Smooth muscle cell (in vitro differentiated cells): ENCODE results near the gene KLHDC8A. TPM values are rescaled to one million over a fixed set of nuclear protein-coding genes. Genes with fewer than 3 reads are reported as not detected.

ENCODE experiments used
- DNase-seq: peaks from one replicate; lab custom pipeline; 2025; ENCODE audit not compliant: unreplicated experiment; lab: John Stamatoyannopoulos, UW
- H2AFZ ChIP-seq: fragments of 200-600 bp; sonication (generic); 2 replicates; pipeline ENCODE4 v1.6.0; 2016; ENCODE audit warnings: antibody characterized with exemption, low read depth, mild to moderate bottlenecking
- H3F3A ChIP-seq: fragments of 200-600 bp; sonication (generic); 2 replicates; pipeline ENCODE4 v1.6.0; 2017; ENCODE audit warnings: antibody characterized with exemption, low read depth
- H3K27ac ChIP-seq: fragments of 200-600 bp; sonication (generic); 2 replicates; pipeline ENCODE4 v1.5.1; 2016; ENCODE audit warnings: low read depth, mild to moderate bottlenecking
- H3K27me3 ChIP-seq: fragments of 200-600 bp; sonication (generic); 2 replicates; pipeline ENCODE4 v1.6.1; 2016; ENCODE audit warnings: low read depth, mild to moderate bottlenecking
- H3K36me3 ChIP-seq: fragments of 200-600 bp; sonication (generic); 2 replicates; pipeline ENCODE4 v1.5.1; 2016; ENCODE audit warnings: low read depth
- H3K4me1 ChIP-seq: fragments of 200-600 bp; sonication (generic); 2 replicates; pipeline ENCODE4 v1.5.1; 2016; ENCODE audit warnings: low read depth
- H3K4me2 ChIP-seq: fragments of 200-600 bp; sonication (generic); 2 replicates; pipeline ENCODE4 v1.6.0; 2016; ENCODE audit warnings: mild to moderate bottlenecking
- H3K4me3 ChIP-seq: fragments of 200-600 bp; sonication (generic); 2 replicates; pipeline ENCODE4 v1.5.1; 2016; ENCODE audit warnings: mild to moderate bottlenecking
- H3K79me2 ChIP-seq: fragments of 200-600 bp; sonication (generic); 2 replicates; pipeline ENCODE4 v1.6.0; 2016; ENCODE audit warnings: low read depth, mild to moderate bottlenecking
- H3K9ac ChIP-seq: fragments of 200-600 bp; sonication (generic); 2 replicates; pipeline ENCODE4 v1.6.0; 2016; ENCODE audit warnings: low read depth
- H3K9me3 ChIP-seq: fragments of 200-600 bp; sonication (generic); replicated peaks from 2 replicates; pipeline ENCODE4 v1.5.1; 2016; ENCODE audit warnings: low read depth
- H4K20me1 ChIP-seq: fragments of 200-600 bp; sonication (generic); 2 replicates; pipeline ENCODE4 v1.6.0; 2016; ENCODE audit warnings: low read depth
- WGBS: methylation state at CpG from one replicate; pipeline ENCODE4 v1.1.7; 2016; ENCODE audit warnings: low lambda C conversion rate; 5-methylcytosine and 5-hydroxymethylcytosine counted together
- polyA plus RNA-seq: library from polyadenylated mRNA; unstranded; fragments of >200 nt; fragmentation: Nextera tagmentation; extraction: Ambion mirVana; gene quantifications from 2 replicates; pipeline ENCODE4 v1.2.1, GENCODE V29; 2016
- total RNA-seq: library from RNA; depleted of rRNA; stranded (reverse); fragments of >200 nt; gene quantifications from 2 replicates; pipeline ENCODE4 v1.2.3, GENCODE V29; 2014
- TF ChIP-seq, protein P1 (sequence below): fragments of 200-600 bp; sonication (generic); IDR thresholded peaks from 2 replicates; pipeline ENCODE4 v1.5.1; 2017; ENCODE audit warnings: borderline replicate concordance, mild to moderate bottlenecking, antibody characterized with exemption; ENCODE audit not compliant: insufficient read depth, poor library complexity, severe bottlenecking

The KLHDC8A gene
- total and polyA plus RNA-seq, 2 experiments from 2014 or later, result 0.33 TPM; not detected in 1

DNA sequence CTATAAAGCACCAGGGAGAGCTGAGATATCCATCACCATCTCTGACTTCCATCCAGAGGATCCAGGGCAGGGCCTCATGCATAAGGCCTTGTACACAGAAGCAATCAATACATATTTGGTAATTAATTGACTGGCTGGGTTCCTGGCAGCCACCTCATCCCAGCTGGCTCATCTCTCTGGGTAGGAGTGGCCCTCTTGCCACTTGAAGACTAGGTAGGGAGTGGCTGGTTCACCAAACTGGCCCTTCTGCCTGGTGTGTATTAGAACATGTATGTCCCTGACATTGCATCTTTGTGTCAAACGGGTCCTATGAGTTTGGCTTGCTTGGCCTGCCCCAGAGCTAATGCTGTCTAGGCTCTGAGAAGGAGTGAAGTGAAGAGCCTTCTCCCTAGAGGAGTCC, 47.0 kb downstream of the KLHDC8A start:
- TF ChIP-seq, protein P1, sequence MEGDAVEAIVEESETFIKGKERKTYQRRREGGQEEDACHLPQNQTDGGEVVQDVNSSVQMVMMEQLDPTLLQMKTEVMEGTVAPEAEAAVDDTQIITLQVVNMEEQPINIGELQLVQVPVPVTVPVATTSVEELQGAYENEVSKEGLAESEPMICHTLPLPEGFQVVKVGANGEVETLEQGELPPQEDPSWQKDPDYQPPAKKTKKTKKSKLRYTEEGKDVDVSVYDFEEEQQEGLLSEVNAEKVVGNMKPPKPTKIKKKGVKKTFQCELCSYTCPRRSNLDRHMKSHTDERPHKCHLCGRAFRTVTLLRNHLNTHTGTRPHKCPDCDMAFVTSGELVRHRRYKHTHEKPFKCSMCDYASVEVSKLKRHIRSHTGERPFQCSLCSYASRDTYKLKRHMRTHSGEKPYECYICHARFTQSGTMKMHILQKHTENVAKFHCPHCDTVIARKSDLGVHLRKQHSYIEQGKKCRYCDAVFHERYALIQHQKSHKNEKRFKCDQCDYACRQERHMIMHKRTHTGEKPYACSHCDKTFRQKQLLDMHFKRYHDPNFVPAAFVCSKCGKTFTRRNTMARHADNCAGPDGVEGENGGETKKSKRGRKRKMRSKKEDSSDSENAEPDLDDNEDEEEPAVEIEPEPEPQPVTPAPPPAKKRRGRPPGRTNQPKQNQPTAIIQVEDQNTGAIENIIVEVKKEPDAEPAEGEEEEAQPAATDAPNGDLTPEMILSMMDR, result no peak
- Histone ChIP-seq H3K27ac (no peak overlapping the region), H3K79me2 (peaks cover 43% of the 10 kb centered on the region), H4K20me1 (peaks cover 28% of the 10 kb centered on the region), H3K4me2 (no peak overlapping the region), H2AFZ (no peak overlapping the region), H3K27me3 (no peaks in the 10 kb centered on the region), H3K36me3 (peaks cover 5% of the 10 kb centered on the region), H3K4me1 (peaks cover 35% of the 10 kb centered on the region), H3K4me3 (no peak overlapping the region), H3K9ac (no peak overlapping the region), H3K9me3 (no peaks in the 10 kb centered on the region), H3F3A (no peaks in the 10 kb centered on the region)
- 88% methylated on average over 1 of the region's 1 CpG for WGBS
- DNase-seq, result no peak

DNA sequence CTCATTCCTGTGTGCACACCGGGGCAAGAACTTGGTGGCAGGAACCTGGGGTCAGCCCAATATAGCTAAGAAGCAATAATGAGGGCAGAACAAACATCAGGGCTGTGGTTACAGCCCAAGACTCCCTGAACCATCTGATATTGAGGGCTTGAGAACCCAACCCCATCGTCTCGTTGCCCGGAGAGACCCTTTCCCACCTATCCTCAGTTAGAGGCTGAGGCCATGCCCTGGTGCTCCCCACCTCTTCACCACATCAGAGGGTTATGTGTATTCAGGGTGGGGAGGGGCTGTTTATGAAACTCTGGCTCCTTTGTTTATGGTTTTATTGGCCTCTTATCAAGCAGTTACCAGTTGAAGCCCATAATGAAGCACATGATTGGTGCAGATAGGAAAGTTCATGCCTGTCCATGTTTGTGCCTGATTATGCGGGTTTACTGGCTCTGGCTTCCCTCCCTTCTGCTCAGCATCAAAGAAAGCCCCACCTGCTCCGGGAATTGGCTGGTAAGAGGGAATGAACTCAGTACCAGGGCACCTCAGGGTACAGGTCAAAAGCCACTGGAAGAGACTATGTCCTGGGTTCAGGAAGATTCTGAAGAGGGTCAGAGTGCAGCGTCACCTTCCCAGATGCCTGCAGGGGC, 49.7 kb downstream of the KLHDC8A start:
- Histone ChIP-seq H4K20me1 (peaks cover 15% of the 10 kb centered on the region), H3F3A (no peaks in the 10 kb centered on the region), H2AFZ (no peak overlapping the region), H3K27ac (no peak overlapping the region), H3K79me2 (peaks cover 16% of the 10 kb centered on the region), H3K4me3 (no peak overlapping the region), H3K4me1 (peaks cover 24% of the 10 kb centered on the region), H3K9me3 (no peaks in the 10 kb centered on the region), H3K9ac (no peak overlapping the region), H3K4me2 (no peak overlapping the region), H3K36me3 (peaks cover 5% of the 10 kb centered on the region), H3K27me3 (no peaks in the 10 kb centered on the region)
- TF ChIP-seq, protein P1, result no peak
- DNase-seq, result no peak
- 94% methylated on average over 7 of the region's 7 CpGs for WGBS

DNA sequence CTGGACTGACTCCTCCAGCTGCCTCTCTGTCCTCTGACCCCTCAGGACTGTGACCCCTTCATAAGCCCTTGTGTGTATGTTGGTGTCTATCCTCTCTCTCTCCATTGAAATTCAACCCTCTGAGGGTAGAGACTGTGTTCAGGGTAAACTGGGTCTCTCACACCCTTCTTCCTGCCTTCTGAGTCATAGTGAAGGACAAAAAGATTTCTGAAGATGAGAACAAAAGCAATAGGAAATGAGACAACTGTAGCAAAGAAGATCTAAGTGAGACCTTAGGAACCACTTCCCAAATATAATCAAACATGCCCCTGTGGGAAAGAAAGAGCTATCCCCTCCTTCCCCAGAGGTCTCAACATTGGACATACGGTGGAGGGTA, 52.0 kb downstream of the KLHDC8A start:
- Histone ChIP-seq H3K9me3 (no peaks in the 10 kb centered on the region), H3K27me3 (no peaks in the 10 kb centered on the region), H3K79me2 (peaks cover 4% of the 10 kb centered on the region), H3K4me2 (no peak overlapping the region), H3K9ac (no peak overlapping the region), H3K4me1 (peaks cover 32% of the 10 kb centered on the region), H3F3A (peaks cover 6% of the 10 kb centered on the region), H3K27ac (no peak overlapping the region), H4K20me1 (peaks cover under 1% of the 10 kb centered on the region), H3K36me3 (no peaks in the 10 kb centered on the region), H3K4me3 (no peak overlapping the region), H2AFZ (no peak overlapping the region)
- WGBS, result 100% methylated on average over 1 of the region's 1 CpG
- TF ChIP-seq, protein P1, result no peak
- DNase-seq, result no peak
